ENCODE measurements around the gene MRM2.

DNA sequence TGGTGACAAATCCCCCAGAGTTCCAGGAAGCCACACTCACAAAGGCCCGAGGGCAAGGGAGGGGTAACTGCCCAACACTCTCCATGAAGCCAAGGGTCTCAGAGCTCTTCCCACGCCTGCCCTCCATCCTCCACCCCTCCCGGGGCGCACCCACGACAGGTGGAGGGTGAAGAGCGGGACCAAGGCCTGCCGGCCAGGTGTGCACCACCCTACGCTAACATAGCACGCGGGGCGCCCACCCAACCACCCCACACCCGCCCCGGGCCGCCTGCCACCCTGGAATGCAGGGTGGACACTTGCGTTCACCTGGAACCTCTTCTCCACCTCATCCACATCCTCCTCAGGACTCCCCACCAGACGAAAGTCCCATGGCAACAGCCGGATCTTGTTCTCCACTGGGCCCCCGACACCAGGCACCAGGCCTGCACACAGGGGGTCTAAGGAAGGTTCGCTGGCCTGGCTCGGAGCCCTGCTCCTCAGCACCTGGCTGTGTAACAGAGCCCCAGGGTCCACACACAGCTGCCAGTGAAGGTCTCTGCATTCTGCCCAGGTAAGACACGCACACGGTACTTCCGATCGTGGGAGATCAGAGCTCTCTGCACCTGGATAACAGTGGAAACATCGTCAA is 41.9 kb downstream of the MRM2 start:
- TF ChIP-seq GLIS3 (CRISPR knock-in tag; IDR thresholded peaks at IDR 0.05) (no peak), PPARA (CRISPR knock-in tag; IDR thresholded peaks at IDR 0.05; ENCODE audit: borderline replicate concordance) (no peak), PATZ1 (CRISPR knock-in tag; IDR thresholded peaks at IDR 0.05; ENCODE audit: borderline replicate concordance) (no peak), ARNTL (CRISPR knock-in tag; IDR thresholded peaks at IDR 0.05; ENCODE audit: borderline replicate concordance, low read depth) (no peak), SNAI2 (CRISPR knock-in tag; IDR thresholded peaks at IDR 0.05) (no peak), ZC3H10 (CRISPR knock-in tag; IDR thresholded peaks at IDR 0.05) (no peak), ZNF70 (CRISPR knock-in tag; IDR thresholded peaks at IDR 0.05) (no peak), RARB (CRISPR knock-in tag; IDR thresholded peaks at IDR 0.05) (no peak), ZFP3 (CRISPR knock-in tag; IDR thresholded peaks at IDR 0.05) (no peak)
- TF ChIP-seq, protein P1, sequence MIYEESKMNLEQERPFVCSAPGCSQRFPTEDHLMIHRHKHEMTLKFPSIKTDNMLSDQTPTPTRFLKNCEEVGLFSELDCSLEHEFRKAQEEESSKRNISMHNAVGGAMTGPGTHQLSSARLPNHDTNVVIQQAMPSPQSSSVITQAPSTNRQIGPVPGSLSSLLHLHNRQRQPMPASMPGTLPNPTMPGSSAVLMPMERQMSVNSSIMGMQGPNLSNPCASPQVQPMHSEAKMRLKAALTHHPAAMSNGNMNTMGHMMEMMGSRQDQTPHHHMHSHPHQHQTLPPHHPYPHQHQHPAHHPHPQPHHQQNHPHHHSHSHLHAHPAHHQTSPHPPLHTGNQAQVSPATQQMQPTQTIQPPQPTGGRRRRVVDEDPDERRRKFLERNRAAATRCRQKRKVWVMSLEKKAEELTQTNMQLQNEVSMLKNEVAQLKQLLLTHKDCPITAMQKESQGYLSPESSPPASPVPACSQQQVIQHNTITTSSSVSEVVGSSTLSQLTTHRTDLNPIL (CRISPR knock-in tag; IDR thresholded peaks at IDR 0.05; ENCODE audit: low read depth) = no peak
